GM19328 (cell line): ENCODE results near the gene STBD1.
"Not testable (repeated sequence)": the region's sequence is repeated elsewhere in the genome, so short reads cannot be mapped to it uniquely, and the experiment has no call there.

Experiments used
- ATAC-seq: cut with Tn5 transposase; IDR thresholded peaks from one replicate; pipeline ENCODE4 v1.9.1; 2021; ENCODE audit warnings: mild to moderate bottlenecking, moderate library complexity; ENCODE audit not compliant: unreplicated experiment

Gene STBD1

DNA sequence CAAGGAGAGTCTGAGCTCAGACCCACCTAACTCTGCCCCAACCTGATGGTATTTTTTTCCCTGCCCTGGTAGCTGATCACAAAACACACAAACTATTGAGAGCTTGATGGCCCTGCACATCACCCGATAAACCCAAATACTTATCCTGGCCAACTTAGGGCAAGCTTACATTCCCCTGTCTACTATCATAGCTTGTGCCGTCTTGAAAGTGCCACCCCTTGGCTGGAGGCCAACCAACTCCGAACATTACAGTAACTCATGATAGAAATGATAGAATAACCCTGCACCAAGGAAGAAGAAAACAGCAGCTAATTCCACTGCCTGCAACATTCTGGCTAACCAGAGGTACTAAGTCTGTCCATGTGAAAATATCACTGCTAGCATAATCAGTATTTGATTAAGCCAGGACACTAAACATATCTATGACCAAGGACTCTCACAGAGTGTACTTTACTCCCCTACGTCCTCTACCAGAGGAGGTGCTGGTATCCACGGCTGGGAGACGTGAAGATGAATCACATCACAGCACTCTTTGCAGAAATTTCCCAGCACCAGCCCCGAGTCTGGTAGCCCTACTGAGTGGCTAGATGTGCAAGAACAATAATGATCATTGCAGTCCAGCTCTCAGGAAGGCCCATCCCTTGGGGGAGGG lies 8.9 kb downstream of the STBD1 start:
- no peak for ATAC-seq

DNA sequence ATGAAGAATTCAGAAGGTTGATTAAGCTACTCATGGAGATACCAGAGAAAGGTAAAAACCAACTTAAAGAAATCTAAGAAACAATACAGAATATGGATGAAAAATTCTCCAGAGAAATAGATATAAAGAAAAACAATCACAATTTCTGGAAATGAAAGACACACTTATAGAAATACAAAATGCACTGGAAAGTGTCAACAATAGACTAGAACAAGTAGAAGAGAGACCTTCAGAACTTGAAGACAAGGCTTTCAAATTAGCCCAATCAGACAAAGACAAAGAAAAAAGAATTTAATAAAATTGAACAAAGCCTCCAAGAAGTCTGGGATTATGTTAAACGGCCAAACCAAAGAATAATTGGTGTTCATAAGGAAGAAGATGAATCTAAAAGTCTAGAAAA lies 9.6 kb downstream of the STBD1 start:
- no peak for ATAC-seq

DNA sequence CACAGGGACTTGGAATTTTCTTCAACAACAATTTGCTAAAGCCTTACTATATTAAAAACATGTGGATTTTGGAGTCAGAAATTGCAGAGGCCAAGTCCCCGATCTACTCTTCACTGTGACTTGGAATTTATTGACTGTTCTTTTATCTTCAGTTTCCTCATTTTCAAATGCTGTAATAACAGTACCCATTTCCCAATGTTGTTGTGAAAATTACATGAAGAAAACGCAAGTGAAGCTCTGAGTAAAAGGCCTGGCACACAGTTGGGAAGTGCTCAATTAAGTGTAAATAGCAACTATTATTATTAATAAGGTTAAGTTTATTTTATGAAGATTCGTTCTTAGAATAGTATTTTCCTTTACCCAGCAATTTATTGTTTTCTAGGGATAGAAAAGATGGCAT lies 15.7 kb downstream of the STBD1 start:
- ATAC-seq = no peak

DNA sequence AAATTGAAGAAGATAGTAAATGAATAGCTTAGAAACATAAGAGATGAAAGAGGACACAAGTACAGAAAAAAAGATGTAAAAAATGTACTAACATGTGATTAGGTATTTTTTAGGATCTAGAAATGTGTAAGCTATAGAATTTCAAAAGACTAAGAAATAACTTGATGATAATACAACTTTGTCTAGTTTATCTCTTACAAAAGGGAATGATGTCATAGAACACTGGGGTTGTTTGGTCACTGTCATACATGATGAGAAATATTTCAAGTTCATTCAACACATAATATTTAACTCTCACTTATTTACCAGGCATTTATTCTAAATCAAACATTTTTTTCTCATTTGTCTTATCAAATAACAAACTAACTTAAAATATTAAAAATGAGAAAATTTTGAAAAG lies 18.5 kb downstream of the STBD1 start:
- no peak for ATAC-seq

DNA sequence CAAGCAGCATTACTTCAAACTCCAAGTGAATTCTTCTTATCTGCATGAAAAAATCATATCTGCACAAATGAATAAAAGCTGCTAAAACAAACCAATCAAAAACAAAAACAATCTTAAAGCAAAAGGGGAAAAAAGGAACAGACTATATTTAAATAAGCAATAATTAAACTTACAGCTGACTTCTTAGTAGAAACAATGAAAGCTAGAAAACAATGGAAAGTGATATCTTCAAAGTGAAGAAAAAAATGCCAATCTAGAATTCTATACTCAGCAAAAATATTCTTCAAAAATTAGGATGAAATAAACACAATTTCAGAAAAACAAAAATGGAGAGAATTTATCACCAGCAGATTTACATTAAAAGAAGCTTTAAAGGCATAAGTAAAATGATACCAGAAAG lies 20.0 kb downstream of the STBD1 start:
- no peak for ATAC-seq

DNA sequence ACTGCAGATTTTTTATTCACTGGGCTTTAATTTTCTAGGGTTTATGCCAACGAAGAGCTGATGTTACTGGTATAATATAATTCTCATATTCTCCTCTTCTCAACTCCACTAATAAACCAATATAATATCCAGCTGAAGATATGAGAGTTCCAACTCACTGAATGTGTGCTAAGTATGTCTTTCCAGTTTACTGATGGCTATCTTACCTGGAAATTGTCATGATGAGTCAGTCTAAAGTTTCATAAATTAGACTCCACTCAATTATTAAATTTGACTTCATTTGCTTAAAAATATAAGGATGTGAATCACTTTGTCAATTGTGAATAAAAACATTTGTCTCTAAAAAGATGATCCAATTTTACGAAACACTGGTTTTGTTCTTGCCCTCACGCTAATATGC lies 28.4 kb downstream of the STBD1 start:
- ATAC-seq = no peak

DNA sequence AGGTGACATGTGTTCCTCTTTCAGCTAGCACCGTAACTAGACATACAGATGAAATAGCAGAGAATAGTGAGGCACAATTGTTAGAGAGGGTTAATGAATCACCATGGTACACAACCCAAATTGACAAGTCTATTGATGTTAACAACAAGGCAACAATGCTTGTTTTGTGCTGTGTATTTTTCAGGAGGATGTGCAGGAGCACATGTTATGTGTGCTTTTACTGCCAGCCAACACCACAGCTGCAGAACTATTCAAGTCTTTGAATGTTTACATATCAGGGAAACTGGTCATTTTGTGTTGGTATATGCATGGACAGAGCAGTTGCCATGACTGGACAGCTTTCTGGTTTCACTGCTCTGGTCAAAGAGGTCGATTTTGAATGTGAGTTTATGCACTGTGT lies 32.8 kb downstream of the STBD1 start:
- no peak for ATAC-seq

DNA sequence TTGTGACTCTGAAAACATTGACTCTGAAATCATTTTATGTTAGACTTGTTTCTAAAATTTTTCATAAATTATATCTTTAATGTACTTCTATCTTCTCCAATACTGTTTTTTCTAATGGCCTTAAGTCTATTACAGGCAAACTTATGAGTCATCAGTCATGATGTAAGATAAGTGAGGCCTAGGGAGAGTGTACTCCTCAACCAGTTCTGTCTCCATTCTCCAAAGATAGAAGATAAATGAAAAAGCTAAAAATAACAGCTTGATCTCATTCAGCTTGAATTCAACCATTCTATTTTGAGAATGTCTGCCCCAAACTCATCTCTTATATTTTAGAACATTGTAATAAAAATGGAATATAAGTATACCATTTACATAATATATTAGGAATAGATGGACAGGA lies 34.5 kb downstream of the STBD1 start:
- ATAC-seq = no peak

DNA sequence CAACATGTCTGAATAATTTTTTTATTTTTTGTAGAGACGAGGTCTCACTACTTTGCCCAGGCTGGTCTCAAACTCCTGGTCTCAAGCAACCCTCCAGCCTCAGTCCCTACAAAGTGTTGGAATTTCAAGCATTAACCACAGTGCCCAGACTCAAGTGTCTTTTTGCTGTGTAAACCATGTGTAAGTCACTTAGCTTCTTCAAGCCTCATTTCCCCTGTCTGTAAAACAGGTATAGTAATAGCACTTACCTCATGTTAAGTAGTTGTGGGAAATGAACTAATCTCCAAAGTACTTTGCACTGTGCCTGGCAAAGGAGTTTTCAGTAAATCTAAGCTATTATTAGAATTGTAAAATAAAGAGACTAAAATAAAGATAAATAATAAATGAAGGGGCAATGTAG lies 35.7 kb downstream of the STBD1 start:
- no peak for ATAC-seq

DNA sequence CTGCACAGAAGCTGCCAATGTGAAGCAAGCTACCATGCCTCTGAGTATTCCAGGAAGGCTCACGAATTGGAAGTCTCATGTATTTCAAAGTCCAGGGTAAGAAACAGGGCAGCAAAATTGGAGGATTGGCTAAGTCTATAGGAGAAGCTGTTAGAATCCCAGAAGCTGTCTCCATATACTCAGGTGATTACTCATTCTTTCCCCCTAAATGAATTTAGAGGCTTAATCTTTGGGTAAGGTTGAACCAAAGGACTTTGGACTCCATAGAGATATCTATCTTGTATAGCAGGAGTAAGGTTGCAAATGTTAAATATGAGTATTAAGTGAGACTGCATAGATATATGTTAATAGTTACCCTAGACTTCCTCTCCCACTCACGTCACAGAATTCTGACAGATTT lies 36.3 kb downstream of the STBD1 start:
- ATAC-seq = no peak

DNA sequence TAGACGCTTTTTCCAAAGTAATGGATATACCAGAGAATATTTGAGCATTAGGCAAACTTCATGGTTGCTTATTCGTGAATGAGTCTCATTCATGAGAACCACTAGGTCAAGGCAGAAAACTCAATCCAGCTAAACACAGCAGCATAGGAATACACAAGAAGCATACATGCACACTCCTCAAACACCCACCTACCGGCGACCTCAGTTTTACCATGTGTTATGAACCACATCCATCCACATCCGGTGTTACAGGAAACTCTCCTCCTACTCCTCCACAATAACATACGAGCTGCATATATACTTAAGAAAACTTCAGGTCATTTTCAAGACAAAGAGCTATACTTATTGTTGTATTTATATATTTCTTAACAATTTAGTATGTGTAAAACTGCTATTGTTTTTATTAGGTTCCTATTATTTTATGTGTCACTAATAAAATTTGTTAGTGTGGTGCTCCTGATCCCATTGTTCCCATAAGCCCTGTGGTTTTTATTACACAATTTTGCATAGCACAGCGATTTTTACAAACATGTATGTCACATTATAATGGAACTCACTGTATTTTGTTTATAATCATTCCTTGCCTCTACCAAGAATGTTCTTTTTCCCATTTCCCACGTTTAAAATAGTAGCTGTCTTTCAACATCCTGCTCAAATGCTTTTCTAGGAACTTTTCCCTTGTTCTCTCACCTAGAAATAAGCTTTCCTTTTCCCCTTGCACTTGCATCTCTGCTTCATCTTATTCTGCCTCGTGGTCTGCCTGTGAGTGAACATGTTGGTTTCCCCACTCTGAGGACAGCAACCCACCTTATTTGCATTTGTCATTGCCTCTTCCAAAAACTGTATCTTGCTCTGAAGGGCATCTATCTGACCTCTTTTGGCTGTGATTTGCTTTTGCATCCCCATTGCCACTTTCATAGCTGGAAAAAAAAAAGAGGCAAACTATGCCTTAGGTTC lies 48.3 kb downstream of the STBD1 start:
- no peak for ATAC-seq

DNA sequence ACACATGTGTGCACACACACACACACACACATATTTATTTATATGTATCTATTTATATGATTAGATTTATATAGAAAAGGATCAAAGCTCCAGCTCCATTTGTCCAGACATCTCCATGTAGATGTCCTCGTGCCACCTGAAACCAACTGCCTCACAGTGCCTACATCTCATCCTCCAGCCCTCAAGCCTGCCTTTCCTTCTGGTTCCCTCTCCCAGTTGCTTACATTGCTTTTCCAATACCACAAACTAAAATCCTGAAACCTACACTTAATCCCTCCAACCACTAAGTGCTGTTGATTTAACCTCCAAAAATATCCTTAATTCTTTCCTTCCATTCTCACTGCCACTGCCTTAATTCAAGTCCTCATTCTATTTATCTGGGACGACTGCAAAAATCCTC lies 51.4 kb downstream of the STBD1 start:
- no peak for ATAC-seq

DNA sequence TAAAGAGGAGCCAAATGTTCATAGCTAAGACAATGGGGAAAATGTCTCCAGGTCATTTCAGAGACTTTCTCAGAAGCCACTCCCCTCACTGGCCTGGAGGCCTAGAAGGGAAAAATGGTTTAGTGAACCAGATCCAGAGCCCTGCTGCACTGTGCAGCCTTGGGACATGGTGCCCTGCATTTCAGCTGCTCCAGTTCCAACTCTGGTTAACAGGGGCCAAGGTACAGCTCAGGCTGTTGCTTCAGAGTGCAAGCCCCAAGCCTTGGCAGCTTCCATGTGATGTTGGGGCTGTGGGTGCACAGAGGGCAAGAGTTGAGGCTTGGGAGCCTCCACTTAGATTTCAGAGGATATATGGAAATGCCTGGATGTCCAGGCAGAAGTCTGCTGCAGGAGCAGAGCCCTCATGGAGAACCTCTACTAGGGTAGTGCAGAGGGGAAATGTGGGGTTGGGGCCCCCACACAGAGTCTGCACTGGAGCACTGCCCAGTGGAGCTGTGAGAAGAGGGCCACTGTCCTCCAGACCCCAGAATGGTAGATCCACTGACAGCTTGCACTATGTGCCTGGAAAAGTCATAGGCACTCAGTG lies 53.4 kb downstream of the STBD1 start:
- not testable (repeated sequence) for ATAC-seq
